ENCODE measurements around the gene NSD2.
"Not testable (repeated sequence)": the region's sequence is repeated elsewhere in the genome, so short reads cannot be mapped to it uniquely, and the experiment has no call there.

The NSD2 gene

DNA sequence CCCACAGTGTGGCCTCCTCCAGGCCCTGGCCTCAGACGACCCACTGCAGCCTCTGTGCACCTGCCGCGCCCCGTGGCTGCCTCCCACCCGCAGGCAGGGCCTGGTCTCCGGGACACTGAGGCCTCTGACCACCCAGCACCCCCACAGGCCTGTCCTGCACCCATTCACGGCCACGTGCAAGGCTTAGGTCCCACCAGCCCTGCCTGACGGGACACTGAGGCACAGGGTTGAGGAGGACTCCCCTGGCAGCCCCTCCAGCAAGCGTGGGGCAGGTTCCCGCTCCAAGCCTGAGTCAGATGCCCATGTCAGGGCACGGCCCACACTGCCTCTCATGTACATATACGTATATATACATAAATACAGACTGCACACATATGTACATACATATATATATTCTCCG lies 114.1 kb downstream of the NSD2 start:
- no peak for DNase-seq (ENCODE audit: low read depth, low spot score)

DNA sequence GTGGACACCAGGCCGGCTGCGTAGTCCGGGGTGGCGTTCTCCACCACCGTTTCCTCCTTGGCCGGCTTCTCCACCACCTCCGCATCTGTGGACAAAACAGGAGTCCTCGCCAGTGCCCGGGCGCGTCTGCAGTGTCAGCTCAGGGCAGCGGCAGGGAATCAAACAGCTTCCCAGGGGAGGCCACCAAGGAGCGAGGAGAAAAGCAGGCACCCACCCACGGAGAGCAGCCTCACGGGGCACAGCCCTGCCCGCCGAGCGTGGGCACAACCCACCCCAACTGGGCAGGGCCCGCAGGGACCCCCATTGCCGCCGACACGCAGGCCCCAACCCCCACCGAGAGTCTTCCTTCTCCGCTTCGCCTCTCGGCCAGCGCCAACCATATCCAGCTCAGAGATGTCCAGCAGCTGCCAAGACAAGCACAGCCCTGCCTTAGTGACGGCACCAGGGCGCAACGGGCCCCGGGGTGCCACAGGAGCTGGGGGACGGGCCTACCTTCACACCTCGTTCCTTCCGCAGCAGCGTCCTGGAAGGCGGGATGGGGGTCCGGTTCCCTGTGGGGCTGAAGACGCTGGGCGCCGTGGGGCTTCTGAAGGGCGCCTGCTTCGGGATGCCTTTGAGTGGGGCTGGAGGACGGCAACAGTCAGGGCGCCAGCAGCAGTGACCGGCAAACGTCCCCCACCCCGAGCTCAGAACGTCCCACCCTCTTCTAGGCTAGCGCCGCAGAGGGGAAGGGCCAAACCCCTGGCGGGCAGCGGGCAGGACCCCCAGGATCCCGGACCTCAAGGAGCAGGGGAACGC lies 114.8 kb downstream of the NSD2 start:
- DNase-seq (ENCODE audit: low read depth, low spot score): no peak

DNA sequence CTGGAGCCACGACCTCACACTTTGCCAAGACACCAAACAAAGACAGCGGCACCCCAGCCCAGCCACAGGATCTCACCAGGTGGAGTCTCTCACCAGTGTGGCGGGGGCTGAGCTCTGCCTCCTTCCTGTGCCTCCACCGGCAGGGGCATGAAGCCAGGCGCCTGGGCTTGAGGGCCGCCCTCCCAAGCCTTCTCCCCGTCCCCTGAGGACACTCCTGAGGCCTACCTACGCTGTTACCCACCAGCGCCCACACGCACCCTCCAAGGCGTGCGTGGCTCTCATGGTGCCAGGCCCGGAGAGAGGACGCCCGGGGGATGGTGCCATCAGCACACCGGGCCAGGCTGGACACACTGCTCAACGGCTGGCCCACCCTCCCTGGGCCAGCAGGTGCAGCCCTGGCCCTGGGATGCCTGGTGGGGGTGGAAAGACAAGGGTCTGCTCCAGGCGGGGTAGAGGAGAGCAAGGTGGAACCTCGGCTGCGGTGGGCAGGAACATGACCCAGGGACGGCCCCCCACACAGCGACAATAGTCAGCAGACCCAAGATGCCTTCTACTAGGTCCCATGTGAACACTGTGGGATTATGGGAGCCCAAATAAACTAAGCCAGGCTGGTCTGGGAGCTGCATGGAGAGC lies 115.5 kb downstream of the NSD2 start:
- DNase-seq (ENCODE audit: low read depth, low spot score): no peak

- no peak for DNase-seq (ENCODE audit: low read depth, low spot score)
Measured at GRCh38 chr4:1987296-1987695, 116.1 kb downstream of the NSD2 start.

- DNase-seq (ENCODE audit: low read depth, low spot score): no peak
Measured at GRCh38 chr4:1987721-1988326, 116.6 kb downstream of the NSD2 start.

DNA sequence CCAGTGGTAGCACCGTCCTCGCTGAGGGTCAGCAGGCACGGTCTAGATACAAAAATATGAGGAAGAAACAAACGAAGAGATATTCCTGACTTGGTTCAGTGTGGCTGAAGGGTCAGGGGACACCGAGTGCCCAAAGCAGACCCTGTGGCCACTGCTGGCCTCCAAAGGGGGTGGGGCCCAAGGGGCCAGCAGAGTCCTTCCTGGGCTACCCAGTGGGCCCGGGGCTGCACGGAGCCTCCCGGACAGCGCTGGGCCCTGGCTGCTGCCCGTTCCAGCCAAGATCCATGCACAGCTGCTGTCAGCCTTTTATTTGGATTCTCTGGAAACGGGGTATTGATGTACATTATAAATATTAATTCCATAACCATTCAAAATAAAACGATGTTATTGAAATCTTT lies 117.1 kb downstream of the NSD2 start:
- DNase-seq (ENCODE audit: low read depth, low spot score): no peak

DNA sequence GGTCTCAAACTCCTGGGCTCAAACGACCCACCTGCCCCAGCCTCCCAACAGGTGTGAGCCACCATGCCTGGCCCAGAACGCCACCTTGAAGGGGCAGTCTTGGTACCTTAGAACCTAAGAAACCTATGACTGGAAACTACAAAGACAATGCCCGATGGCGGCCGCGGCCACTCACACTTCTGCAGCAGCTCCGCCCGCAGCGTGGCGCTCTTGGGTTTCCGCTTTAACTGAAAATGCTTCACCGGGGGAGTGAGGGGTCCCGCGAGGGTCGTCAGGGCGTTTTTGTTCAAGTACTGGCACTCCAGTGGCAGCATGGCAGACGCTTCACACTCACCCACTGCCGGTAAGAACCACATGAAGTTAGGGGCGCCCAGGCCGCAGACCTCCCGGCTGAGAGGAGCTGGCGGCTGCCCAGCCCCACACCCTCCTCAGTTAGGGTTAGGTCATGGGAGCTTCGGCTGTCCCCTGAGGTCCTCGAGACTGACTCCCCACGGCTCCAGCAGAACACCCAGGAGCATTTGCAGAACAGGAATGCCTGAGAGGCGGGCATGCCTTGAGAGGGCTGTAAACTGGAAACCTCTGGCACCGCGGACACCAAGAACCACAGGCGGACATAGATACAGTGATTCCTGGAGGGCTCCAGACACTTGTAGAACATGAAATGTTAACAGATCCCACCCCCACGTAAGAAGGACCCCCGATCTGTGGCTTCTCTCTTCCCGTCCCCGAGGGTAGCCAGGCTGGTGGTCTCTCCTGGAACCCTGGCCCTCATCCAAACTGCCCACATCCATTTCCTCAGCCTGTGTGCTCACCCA lies 118.5 kb downstream of the NSD2 start:
- no peak for DNase-seq (ENCODE audit: low read depth, low spot score)

DNA sequence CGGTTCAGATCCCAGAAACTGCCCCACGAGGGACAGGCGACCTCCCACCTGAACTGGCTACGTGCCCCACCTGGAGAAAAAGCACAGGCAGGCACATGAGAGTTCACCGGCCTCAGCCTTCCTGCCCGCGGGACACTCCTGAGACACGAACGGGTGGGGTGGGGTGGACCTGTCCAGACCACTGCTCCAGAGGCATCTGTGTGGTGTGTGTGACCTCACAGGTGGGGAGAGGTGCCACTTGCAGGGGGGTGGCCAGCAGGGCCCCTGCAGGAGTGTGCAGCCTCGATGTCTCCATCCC lies 119.1 kb downstream of the NSD2 start:
- no peak for DNase-seq (ENCODE audit: low read depth, low spot score)

- no peak for DNase-seq (ENCODE audit: low read depth, low spot score)
Measured at GRCh38 chr4:1990676-1991075, 119.5 kb downstream of the NSD2 start.

DNA sequence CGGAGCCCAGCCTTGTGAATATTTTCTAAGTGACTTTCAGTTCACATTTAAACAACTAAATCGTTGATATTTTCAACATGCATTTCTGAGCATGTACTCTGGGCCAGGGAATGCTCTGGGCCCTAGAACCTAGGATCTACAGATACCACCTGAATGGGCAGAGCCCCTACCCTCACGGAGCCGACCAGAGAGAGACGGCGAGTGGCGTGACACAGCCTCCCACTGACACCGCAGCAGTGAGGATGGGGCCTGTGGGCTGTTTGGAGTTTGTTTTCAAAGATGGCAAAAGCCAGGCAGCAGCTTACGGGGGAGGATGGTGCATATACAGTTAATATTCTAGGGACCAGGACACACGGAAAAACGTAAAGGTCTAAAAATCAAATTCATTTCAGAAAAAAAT lies 119.9 kb downstream of the NSD2 start:
- no peak for DNase-seq (ENCODE audit: low read depth, low spot score)

- no peak for DNase-seq (ENCODE audit: low read depth, low spot score)
Measured at GRCh38 chr4:1991596-1992434, 120.6 kb downstream of the NSD2 start.

DNA sequence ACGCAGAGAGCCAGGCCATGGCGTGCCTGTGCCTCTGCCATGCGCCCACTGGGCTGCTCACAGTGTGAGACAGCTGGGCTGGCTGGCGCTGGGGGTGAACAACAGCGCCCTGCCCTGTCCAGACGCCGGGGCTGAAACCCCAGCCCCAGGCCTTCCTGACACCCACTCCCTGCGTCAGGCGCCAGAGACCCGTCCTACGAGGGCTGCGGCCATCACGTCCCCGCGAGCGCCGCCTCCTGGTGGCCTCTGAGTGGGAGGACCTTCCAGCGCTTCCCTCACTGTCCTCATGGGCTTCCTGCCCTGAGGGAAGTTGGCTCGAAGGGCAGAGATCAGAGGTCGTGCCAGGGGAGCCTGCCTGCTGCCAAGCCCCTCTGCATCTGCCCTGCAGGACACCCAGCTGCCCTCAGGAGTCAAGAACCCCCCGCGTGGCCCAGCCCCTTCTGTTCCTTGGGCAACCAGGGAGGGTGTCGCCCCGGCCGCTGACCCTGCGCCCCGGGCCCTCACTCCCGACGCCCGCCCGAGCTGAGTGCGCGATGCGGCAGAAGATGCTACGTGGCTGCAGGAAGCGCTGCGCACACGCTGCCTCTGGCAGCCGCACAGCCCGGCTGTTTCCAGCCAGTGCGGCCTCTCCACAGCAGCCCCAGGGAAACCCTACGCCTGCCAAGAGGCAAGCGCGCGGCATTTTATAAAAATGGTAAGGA lies 121.4 kb downstream of the NSD2 start:
- no peak for DNase-seq (ENCODE audit: low read depth, low spot score)

GRCh38 chr4:1993169-1993516 lies 122.0 kb downstream of the NSD2 start:
- no peak for DNase-seq (ENCODE audit: low read depth, low spot score)

DNA sequence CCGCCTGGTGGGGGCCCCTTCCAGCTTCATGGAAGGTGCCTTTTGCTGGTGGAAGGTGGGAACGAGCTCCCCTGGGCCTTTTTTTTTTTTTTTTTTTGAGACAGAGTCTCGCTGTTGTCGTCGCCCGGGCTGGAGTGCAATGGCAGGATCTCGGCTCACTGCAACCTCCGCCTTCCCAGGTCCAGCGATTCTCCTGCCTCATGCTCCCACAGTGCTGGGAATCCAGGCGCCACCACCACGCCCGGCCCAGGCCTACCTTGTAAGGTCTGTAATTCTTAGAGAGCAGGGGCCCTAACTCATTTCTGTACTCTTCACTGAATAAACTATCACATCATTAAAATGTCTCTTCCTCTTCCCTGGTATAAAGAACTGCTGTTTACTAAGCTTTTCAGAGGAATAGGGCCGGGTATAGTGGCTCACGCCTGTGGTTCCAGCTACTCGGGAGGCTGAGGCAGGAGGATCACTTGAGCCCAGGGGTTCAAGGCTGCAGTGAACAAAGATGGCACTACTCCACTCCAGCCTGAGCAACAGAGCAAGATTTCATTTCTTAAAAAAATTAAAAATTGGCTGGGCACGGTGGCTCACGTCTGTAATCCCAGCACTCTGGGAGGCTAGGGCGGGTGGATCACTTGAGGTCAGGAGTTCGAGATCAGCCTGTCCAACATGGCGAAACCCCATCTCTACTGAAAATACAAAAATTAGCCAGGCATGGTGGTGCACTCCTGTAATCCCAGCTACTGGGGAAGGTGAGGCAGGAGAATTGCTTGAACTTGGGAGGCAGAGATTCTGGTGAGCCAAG lies 122.7 kb downstream of the NSD2 start:
- not testable (repeated sequence) for DNase-seq (ENCODE audit: low read depth, low spot score)

- DNase-seq (ENCODE audit: low read depth, low spot score): no peak
Measured at GRCh38 chr4:1994938-1995337, 123.7 kb downstream of the NSD2 start.

GRCh38 chr4:1996866-1997611 lies 125.8 kb downstream of the NSD2 start:
- no peak for DNase-seq (ENCODE audit: low read depth, low spot score)

GRCh38 chr4:1997712-1998111 lies 126.5 kb downstream of the NSD2 start:
- no peak for DNase-seq (ENCODE audit: low read depth, low spot score)

DNA sequence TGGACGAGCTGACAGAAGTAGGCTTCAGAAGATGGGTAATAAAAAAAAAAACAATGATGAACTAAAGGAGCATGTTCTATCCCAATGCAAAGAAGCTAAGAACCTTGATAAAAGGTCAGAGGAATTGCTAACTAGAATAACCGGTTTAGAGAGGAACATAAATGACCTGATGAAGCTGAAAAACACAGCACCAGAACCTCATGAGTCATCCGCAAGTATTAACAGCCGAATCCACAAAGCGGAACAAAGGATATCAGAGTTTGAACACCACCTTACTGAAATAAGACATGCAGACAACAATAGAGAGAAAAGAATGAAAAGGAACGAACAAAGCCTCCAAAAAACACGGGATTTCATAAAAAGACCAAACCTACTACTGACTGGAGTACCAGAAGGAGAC lies 127.1 kb downstream of the NSD2 start:
- DNase-seq (ENCODE audit: low read depth, low spot score): no peak

GRCh38 chr4:1999308-1999707 lies 128.1 kb downstream of the NSD2 start:
- DNase-seq (ENCODE audit: low read depth, low spot score): not testable (repeated sequence)

Measured in brain pericyte (primary cell).